NB4 (cell line): ENCODE data around the gene OR51D1.

Experiments used
- CTCF ChIP-seq: IDR thresholded peaks from one replicate; pipeline ENCODE4 v1.5.1; 2012; ENCODE audit warnings: low read depth, low read length
- MAX ChIP-seq: IDR thresholded peaks from 2 replicates; pipeline ENCODE4 v1.6.1; 2011; ENCODE audit warnings: low read depth, low read length
- MYC ChIP-seq: IDR thresholded peaks from 2 replicates; pipeline ENCODE4 v1.6.1; 2011; ENCODE audit warnings: low read depth, low read length
- POLR2A ChIP-seq: IDR thresholded peaks from 2 replicates; pipeline ENCODE4 v1.6.1; 2011; ENCODE audit warnings: mild to moderate bottlenecking; ENCODE audit not compliant: insufficient read length; ENCODE audit errors: extremely low read depth

- no peak for TF ChIP-seq CTCF
- TF ChIP-seq MYC: no peak
- TF ChIP-seq POLR2A: no peak
- TF ChIP-seq MAX: no peak
These were observed 4.8 kb downstream of the OR51D1 start for GRCh38 chr11:4642043-4642442.
